H7 (cell line): Measurements from ENCODE around the gene ADAMTS1. TPM values are rescaled to one million over a fixed set of nuclear protein-coding genes. Genes with fewer than 3 reads are reported as not detected.

ENCODE experiments used
- DNase-seq: peaks from one replicate; pipeline ENCODE4 v3.0.0; 2012
- H3K27me3 ChIP-seq: 2 replicates; pipeline ENCODE4 v1.6.0; 2011; ENCODE audit warnings: mild to moderate bottlenecking, low read length; ENCODE audit not compliant: control insufficient read depth, insufficient read depth
- H3K36me3 ChIP-seq: replicated peaks from 2 replicates; pipeline ENCODE4 v1.5.1; 2011; ENCODE audit warnings: low read length; ENCODE audit not compliant: control insufficient read depth, insufficient read depth
- H3K4me3 ChIP-seq: 2 replicates; pipeline ENCODE4 v1.5.1; 2011; ENCODE audit warnings: low read depth, mild to moderate bottlenecking, control low read depth, low read length, moderate library complexity; ENCODE audit not compliant: insufficient read depth
- total RNA-seq: library from RNA; depleted of rRNA; stranded (reverse); fragments of >200 nt; shearing (Covaris generic); gene quantifications from 2 replicates; pipeline ENCODE4 v1.2.3, GENCODE V29; 2014

ADAMTS1 gene
- total RNA-seq, 1 experiment from 2014 or later: 21.1 TPM

DNA sequence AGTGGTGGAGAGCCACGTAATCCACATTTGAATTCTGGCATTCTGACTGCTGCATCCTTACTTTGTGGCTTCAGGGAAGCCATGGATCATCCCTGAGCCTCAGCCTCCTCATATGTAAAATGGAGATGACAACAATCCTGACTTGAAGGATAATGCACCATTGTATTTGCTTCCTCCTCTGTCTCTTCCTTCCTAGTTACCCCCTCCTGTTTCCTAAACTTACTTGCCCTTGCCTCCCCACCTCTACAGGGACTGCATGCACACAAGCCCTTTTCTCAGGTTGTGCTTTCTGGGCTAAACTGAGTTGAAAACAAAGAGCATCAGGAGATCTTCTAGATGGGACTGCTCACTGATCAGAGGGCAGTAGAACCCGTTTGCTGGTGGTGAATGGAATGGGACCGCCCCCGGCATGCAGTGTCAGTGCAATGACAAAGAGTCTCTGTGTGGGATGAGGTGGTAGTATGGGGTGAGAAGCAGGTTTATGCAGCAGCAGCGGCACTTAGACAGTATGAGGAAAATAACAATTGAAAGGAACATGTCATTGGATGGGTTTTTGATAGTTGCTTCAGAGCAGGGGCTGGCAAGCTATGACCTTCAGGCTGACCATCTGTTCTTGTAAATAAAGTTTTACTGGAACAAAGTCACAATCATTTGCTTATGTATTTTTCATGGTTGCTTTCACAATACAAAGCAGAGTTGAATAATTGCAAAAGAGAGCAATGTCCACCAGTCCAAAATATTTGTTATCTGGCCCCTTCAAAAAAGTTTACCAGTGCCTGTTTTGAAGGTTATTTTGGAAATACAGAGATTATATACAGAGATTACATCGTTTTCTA is 6.1 kb upstream of the ADAMTS1 start:
- no peaks in the 10 kb centered on the region for H3K36me3 ChIP-seq
- peaks cover 3% of the 10 kb centered on the region for H3K27me3 ChIP-seq
- no peak for DNase-seq
- no peak overlapping the region for H3K4me3 ChIP-seq

DNA sequence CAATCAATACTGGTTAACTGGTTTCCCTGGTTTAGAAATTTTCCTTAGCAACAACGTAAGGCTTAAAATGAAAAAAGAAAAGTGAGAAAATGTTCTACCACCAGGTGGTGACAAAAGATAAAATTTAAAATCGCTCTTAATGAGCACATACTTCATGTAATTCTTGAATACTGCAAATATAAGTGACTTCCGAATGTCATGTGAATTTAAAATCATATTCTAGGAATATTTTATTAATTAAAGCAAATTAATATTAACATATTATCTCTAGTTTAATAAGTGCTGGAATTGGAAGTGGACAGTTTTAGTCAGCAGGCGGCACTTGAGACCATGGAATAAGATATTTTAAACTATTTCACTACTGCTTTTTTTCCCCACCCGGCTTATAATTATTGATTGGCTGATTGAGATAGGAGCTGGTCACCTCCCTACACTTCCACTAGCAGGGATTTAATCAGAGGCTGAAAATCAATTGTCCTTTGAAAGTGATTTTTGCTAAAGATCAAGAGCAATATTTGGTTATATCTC is 5.0 kb upstream of the ADAMTS1 start:
- DNase-seq: peak; percentile 24
- H3K36me3 ChIP-seq: no peaks in the 10 kb centered on the region
- peaks cover 3% of the 10 kb centered on the region; the same call in 1 of the 2 replicates for H3K27me3 ChIP-seq
- no peak overlapping the region for H3K4me3 ChIP-seq

DNA sequence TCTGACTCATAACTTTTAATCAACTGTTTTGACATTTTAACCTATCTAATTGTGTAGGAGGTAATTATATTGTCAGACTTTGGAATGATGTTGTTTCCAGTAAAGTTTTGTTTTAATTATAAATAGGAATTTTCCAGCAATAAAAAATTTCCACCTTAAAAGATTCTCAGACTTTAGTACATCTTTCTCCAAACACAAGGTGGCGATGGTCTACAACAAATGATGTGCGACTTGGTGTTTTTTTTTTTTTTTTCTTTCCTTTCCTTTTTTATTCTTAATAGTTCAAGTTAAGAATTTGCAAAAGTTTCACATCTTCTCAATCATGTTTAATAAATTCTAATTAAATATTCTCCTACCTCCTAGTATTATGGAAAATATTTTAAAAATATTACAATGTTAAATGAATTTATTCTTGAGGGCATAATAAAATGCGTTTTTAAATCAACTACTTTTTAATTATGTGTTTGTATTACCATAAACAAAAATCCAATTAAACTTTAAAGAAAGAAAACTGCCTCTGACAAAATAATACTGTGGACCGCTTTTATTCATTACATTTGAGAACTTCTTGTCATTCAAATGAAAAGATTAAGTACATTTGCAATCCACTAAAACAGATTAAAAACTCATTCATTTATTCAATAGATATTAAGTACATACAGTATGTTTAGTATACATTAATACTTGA is 4.4 kb upstream of the ADAMTS1 start:
- Histone ChIP-seq H3K4me3 (no peak overlapping the region), H3K36me3 (no peaks in the 10 kb centered on the region)
- peak; percentile 19 for DNase-seq

DNA sequence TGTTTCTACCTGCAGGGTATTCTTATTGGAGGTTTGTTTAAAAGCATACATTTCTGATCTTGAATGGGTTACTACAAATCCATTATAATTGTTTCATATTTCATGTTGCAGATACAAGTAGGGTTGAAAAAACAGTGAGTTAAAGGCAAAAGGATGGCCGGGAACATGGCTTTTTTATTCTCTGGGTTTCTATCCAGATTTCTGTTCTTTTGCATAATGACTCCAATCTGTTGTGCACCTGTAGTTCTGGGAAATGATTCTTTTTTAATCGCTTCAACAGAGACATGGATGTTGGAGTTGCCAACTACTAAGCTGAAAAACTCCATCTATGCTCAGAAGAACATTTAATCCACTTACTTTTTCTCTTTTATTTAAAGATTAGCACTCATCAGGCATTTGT is 2.7 kb upstream of the ADAMTS1 start:
- H3K27me3 ChIP-seq: peaks cover 10% of the 10 kb centered on the region; the same call in 1 of the 2 replicates
- no peak overlapping the region for H3K4me3 ChIP-seq
- H3K36me3 ChIP-seq: no peaks in the 10 kb centered on the region
- DNase-seq: no peak

More for the DNA sequence above, 4.4 kb upstream of the ADAMTS1 start:
- H3K27me3 ChIP-seq: peaks cover 3% of the 10 kb centered on the region; the same call in 1 of the 2 replicates

DNA sequence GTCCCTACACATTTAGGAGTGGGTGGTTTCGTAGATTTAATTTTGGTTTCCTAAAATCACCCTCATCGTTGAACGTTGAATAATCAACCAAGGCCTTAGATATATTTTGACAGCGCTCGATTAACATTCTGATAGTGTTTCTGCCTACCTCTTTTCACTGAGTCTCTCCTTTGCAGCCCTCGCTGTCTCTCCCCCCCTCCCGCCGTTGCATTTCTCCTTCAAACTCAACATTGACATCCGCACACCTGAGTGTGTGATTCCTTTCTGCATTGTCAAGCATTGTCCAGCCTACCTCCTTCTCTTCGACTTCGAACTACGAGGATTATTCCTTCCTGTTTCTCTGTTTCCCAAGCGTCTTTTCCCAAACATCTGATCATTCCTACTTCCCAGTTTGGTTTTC is 1.8 kb upstream of the ADAMTS1 start:
- Histone ChIP-seq H3K36me3 (no peaks in the 10 kb centered on the region), H3K27me3 (peaks cover 10% of the 10 kb centered on the region; the same call in 1 of the 2 replicates), H3K4me3 (peak overlapping the region; percentile 88)
- DNase-seq: peak; percentile 16

DNA sequence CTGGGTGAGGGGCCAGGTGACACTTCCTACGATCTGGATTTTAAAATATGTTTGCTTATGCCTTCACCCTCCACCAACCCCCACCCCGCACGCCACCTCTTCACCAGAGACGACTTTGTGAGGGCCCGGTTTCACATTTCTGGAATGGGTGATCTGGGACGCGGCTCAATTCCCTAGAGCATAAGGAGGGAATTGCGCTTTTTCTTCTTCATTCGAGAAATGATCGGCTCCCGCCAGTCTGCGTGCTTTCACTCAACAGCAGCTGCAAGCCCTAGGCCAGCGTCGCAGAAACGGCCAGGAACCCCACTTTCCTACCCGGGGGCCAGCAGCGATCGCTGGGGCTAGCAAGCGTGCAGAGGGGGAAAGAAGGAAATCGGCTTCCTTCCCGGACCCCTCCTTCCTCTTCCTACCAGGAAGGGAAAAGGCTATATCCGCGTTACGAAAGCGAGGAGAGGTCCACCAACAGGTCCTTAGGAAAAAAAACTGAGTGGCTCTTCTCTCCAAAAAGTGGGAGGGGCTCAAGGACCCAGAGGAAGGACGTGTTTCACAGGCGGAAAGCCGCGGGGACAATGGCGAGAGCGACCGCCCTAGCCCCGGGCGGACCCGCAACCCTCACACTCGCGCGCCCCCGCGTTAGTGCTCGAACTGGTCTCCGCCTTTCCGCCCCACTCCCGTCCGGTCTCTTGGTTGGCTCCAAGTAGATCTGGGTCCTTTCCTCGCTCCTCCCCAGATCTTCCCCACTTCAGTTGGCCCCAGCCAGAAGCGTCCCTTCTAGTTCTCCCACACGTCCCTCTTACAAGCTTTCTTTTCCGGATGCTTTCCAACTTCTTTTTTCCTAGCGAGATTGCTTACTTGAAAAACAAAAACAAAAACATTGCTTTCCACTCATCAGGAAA is 1.1 kb upstream of the ADAMTS1 start:
- Histone ChIP-seq H3K27me3 (peaks cover 10% of the 10 kb centered on the region; the same call in 1 of the 2 replicates), H3K36me3 (0 out of 2 replicates have a peak, but pooled peaks cover 3% of the 10 kb centered on the region), H3K4me3 (peak overlapping the region; percentile 88)
- peak; percentile 69 for DNase-seq

DNA sequence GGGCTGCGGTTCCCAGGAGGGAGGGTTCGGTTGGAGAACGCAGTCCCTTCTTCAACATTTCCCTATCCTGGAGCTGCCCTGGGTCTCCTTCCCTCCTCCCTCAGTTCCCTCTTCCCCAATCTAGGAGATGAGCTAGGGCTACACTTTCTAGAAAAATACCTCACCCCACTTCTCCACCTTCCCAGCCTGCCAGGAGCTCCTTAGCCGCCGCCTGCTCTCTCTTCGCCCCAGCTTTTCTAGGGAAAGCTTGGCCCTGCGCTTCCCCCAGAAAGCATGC is 488 bp upstream of the ADAMTS1 start:
- peaks cover 10% of the 10 kb centered on the region; the same call in 1 of the 2 replicates for H3K27me3 ChIP-seq
- peak overlapping the region; percentile 88 for H3K4me3 ChIP-seq
- H3K36me3 ChIP-seq: peaks cover 5% of the 10 kb centered on the region
- DNase-seq: no peak

DNA sequence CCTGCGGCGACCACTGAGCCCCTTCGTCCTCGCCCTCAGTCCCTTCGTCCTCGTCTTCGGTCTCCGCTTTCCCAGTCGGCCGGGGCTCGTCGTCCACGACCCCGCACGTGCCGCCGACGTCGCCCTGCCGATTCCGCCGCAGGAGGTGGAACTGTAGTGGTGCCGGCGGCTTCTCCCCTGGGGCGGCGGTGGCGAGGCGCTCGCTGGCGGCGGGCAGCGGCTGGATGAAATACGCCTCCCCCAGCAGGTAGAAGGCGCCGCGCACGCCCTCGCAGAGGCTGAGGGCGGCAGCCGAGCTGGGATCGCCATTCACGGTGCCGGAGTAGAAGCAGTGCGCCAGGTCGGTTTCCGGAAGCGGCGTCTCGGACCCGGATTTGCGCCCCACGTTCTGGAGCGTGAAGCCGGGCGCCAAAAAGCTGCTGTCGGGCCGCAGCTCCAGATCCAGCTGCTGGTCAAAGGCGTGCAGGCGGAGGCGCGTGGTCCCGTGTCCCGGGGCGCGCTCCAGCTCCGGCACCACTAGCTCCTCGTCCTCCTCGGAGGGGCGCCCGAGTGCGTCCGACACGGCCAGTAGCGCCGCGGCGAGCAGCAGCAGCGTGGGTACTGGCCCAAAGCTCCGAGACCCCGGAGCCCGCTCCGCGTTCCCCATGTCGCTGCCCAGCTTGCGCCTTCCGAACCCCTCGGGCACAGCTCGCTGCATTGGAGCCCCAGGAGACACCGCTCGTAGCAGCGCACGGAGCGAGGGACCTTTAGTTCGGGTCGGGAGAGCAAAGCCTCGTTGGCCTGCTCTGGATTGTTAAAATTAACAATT is 747 bp downstream of the ADAMTS1 start:
- Histone ChIP-seq H3K36me3 (peaks cover 14% of the 10 kb centered on the region), H3K4me3 (peak overlapping the region; percentile 88), H3K27me3 (peaks cover 10% of the 10 kb centered on the region; the same call in 1 of the 2 replicates)
- DNase-seq: peak; percentile 72

DNA sequence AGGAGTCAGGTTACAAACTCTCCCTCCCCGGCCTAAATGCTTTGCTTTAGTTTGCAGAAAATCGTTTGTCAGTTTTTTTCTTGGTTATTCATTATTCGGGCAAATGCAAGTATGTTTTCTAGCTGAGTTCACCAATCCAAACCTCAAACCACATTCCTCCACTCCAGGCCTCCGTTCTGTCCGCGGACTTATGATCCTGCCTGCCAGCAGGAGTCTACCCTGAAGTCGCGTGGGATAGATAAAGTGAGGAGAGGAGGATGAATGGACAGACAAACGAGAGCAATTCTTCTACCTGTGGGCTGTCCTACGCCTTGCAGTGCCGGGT is 1.3 kb downstream of the ADAMTS1 start:
- Histone ChIP-seq H3K36me3 (peaks cover 16% of the 10 kb centered on the region), H3K4me3 (peak overlapping the region; percentile 88), H3K27me3 (peaks cover 10% of the 10 kb centered on the region; the same call in 1 of the 2 replicates)
- no peak for DNase-seq

DNA sequence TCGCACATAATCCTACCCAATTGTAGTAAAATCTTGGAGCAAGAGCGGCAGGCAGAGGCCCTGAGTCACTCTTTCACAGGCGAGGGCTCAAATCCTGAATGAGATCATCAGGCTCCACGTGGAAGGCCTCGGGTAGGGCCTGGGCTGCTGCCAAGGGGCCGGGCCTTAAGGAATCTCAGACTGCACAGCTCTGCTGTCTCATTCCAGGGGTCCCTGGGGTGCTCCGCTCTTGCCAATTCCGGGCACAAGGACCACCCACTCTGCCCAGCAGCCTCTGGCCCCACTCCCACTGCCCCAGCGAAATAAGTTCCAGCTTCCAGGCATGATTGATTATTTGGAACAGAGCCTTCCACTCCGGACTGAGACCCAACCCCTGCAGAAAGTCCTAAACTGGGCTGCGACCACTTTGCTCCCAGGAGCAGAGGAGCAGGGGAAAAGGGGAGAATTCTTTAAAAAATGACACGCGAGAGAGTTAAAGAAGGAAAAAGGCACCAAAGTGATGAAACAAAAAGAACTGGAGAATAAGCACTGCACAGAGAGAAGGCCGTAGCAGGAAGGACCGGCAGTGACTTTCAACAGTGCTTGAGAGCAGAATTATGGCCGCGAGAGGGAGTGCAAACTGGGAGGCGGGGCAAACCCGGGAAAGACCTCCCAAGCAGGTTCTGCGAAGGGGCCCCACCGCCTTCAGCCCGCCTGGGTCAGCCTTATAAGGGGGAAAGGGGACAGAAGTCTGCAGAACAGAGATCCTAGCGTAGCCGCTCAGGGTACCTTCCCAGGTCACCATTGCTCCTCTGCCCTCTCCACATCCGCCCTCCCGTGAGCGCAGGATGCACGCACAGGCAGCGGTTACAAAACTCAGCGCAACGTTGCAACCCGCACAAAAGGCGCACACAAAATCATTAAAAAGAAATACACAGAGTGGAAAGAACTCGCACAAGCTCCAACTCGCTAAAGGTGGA is 2.0 kb downstream of the ADAMTS1 start:
- Histone ChIP-seq H3K4me3 (peak overlapping the region; percentile 88), H3K36me3 (peaks cover 17% of the 10 kb centered on the region), H3K27me3 (peaks cover 10% of the 10 kb centered on the region; the same call in 1 of the 2 replicates)
- peak; percentile 76 for DNase-seq

DNA sequence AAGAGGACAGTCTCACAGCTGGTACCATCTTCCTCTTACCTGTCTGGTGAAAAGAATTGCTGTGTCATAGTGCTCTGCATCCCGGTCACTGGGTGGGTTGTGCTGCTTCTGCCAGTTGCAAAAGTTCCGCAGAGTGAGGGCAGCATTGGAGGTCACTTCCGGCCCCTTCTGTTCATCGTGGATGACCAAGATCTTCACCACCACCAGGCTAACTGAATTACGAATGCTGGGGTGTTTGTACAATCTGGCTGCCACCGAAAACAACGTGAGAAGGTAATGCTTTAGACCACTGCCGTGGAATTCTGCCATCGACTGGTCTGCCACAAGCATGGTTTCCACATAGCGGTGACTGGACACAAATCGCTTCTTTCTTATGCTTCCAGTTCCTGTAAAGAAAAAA is 2.9 kb downstream of the ADAMTS1 start:
- peaks cover 8% of the 10 kb centered on the region; the same call in 1 of the 2 replicates for H3K27me3 ChIP-seq
- H3K4me3 ChIP-seq: peak overlapping the region; percentile 88; the same call in 1 of the 2 replicates
- DNase-seq: no peak
- H3K36me3 ChIP-seq: peaks cover 21% of the 10 kb centered on the region

DNA sequence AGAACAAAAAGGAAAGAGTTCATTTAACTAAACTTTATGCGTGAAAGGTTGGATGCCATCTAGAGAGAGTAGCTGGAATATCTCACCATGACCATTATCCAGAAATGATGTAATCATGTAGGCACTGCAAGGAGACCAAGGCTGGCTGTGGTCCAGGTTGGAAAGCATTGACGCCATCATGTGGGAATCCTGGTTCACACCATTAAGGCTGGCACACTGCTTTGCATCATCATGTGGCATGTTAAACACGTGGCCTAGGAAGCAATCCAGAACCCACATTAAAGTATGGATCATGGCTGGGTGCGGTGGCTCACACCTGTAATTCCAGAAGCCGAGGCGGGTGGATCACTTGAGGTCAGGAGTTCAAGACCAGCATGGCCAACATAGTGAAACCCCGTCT is 4.3 kb downstream of the ADAMTS1 start:
- H3K36me3 ChIP-seq: peaks cover 26% of the 10 kb centered on the region
- peaks cover 7% of the 10 kb centered on the region; the same call in 1 of the 2 replicates for H3K27me3 ChIP-seq
- no peak for DNase-seq
- no peak overlapping the region for H3K4me3 ChIP-seq

DNA sequence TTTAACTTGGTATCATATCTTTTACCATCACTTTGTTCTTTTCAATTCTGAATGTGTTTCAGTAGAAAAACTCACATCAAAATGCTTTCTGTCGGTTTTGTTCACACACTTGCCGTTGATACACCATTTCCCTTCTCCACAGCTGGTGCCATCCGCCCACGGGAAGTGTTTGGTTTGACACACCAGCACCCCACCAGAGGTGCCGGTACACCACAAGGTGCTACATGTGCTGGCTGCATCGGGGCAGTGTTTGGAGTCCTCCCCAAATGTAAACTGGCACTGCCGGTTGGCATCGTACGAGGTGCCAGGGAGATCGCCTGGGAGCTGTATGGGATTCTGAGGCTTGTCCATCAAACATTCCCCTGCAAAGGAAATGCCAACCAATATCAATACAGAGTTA is 5.0 kb downstream of the ADAMTS1 start:
- Histone ChIP-seq H3K27me3 (peaks cover 7% of the 10 kb centered on the region; the same call in 1 of the 2 replicates), H3K36me3 (peaks cover 26% of the 10 kb centered on the region), H3K4me3 (no peak overlapping the region)
- DNase-seq: no peak
